NCI-H460 (cell line): ENCODE measurements around the gene ZNF547. TPM values are rescaled to one million over a fixed set of nuclear protein-coding genes. Genes with fewer than 3 reads are reported as not detected.

Source experiments
- total RNA-seq: library from RNA; depleted of rRNA; stranded (reverse); fragments of >200 nt; shearing (Covaris generic); gene quantifications from 2 replicates; pipeline ENCODE4 v1.2.3, GENCODE V29; 2014; rRNA removed

Gene ZNF547
- total RNA-seq, 1 experiment from 2014 or later: 1.6 TPM

Other genes starting within 250 kb of the ZNF547 start
- gene USP29, start 243.6 kb upstream of the ZNF547 start, total RNA-seq: not detected in 2 replicates
- not detected in 2 replicates for gene ZIM3, start 218.3 kb upstream of the ZNF547 start, total RNA-seq
- not detected in 2 replicates for gene DUXA, start 196.1 kb upstream of the ZNF547 start, total RNA-seq
- 9.5 and 11.0 TPM in 2 replicates for gene ZNF264, start 172.1 kb upstream of the ZNF547 start, total RNA-seq
- gene AURKC, start 132.5 kb upstream of the ZNF547 start, total RNA-seq: not detected in 2 replicates
- gene ZNF805, start 122.9 kb upstream of the ZNF547 start, total RNA-seq: 10.0 and 10.1 TPM in 2 replicates
- gene ZNF460, start 83.1 kb upstream of the ZNF547 start, total RNA-seq: 42.3 and 45.7 TPM in 2 replicates
- gene ZNF543, start 43.1 kb upstream of the ZNF547 start, total RNA-seq: 9.8 and 10.1 TPM in 2 replicates
- gene ZNF304, start 12.3 kb upstream of the ZNF547 start, total RNA-seq: 4.6 and 5.5 TPM in 2 replicates
- gene TRAPPC2B, start within 50 bp of the ZNF547 start, total RNA-seq: 18.0 and 18.3 TPM in 2 replicates
- gene ZNF548, start 26.3 kb downstream of the ZNF547 start, total RNA-seq: 9.4 and 10.6 TPM in 2 replicates
- 3.9 and 4.7 TPM in 2 replicates for gene ZNF17, start 47.6 kb downstream of the ZNF547 start, total RNA-seq
- 16.4 and 21.3 TPM in 2 replicates for gene ZNF749, start 71.8 kb downstream of the ZNF547 start, total RNA-seq
- 0.17 and 0.22 TPM in 2 replicates for gene VN1R1, start 93.6 kb downstream of the ZNF547 start, total RNA-seq
- gene ZNF772, start 114.0 kb downstream of the ZNF547 start, total RNA-seq: 6.1 and 9.4 TPM in 2 replicates
- 10.7 and 16.1 TPM in 2 replicates for gene ZNF419, start 124.2 kb downstream of the ZNF547 start, total RNA-seq
- 2.7 and 3.0 TPM in 2 replicates for gene ZNF773, start 136.4 kb downstream of the ZNF547 start, total RNA-seq
- 4.1 and 5.9 TPM in 2 replicates for gene ZNF549, start 163.8 kb downstream of the ZNF547 start, total RNA-seq
- 8.3 and 8.6 TPM in 2 replicates for gene ZNF550, start 196.3 kb downstream of the ZNF547 start, total RNA-seq
- gene ZNF416, start 215.4 kb downstream of the ZNF547 start, total RNA-seq: 4.5 and 5.0 TPM in 2 replicates
- gene ZIK1, start 220.6 kb downstream of the ZNF547 start, total RNA-seq: not detected in 2 replicates
- 3.8 and 4.8 TPM in 2 replicates for gene ZNF530, start 236.3 kb downstream of the ZNF547 start, total RNA-seq